ENCODE results near the gene LONP2. TPM values are rescaled to one million over a fixed set of nuclear protein-coding genes. Genes with fewer than 3 reads are reported as not detected.
"Not testable (repeated sequence)": the region's sequence is repeated elsewhere in the genome, so short reads cannot be mapped to it uniquely, and the experiment has no call there.

The LONP2 gene
- total and polyA plus RNA-seq, 2 experiments from 2014 or later, result 42.5 to 48.1 TPM

DNA sequence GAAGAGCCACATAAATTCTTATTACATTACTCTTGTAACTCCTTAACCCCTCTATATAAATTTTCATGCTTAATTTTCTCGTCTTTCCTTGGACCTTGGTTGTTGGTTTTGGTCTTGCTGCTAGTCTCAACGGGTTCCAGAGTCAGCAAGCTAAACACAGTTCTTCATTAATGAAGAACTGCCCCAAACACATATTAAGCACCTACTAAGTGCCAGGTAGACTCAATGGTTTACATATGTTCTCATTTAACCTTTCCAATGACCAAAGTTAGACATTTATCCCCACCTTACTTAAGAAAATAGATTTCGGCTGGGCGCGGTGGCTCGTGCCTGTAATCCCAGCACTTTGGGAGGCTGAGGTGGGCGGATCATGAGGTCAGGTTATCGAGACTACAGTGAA is 126.1 kb downstream of the LONP2 start:
- Histone ChIP-seq H3K9me3 (ENCODE audit: low read depth) (no peaks in the 10 kb centered on the region), H3K4me1 (ENCODE audit: low read depth) (peaks cover 28% of the 10 kb centered on the region), H3K27me3 (no peaks in the 10 kb centered on the region), H3K27ac (no peak overlapping the region), H3K36me3 (no peaks in the 10 kb centered on the region), H3K4me3 (no peak overlapping the region)
- DNase-seq (ENCODE audit: low read depth in 1 of 2, low spot score in 1 of 2), result no peak
- TF ChIP-seq, protein P1, sequence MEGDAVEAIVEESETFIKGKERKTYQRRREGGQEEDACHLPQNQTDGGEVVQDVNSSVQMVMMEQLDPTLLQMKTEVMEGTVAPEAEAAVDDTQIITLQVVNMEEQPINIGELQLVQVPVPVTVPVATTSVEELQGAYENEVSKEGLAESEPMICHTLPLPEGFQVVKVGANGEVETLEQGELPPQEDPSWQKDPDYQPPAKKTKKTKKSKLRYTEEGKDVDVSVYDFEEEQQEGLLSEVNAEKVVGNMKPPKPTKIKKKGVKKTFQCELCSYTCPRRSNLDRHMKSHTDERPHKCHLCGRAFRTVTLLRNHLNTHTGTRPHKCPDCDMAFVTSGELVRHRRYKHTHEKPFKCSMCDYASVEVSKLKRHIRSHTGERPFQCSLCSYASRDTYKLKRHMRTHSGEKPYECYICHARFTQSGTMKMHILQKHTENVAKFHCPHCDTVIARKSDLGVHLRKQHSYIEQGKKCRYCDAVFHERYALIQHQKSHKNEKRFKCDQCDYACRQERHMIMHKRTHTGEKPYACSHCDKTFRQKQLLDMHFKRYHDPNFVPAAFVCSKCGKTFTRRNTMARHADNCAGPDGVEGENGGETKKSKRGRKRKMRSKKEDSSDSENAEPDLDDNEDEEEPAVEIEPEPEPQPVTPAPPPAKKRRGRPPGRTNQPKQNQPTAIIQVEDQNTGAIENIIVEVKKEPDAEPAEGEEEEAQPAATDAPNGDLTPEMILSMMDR (IDR thresholded peaks at IDR 0.05; ENCODE audit: low read depth, low read length), result no peak

DNA sequence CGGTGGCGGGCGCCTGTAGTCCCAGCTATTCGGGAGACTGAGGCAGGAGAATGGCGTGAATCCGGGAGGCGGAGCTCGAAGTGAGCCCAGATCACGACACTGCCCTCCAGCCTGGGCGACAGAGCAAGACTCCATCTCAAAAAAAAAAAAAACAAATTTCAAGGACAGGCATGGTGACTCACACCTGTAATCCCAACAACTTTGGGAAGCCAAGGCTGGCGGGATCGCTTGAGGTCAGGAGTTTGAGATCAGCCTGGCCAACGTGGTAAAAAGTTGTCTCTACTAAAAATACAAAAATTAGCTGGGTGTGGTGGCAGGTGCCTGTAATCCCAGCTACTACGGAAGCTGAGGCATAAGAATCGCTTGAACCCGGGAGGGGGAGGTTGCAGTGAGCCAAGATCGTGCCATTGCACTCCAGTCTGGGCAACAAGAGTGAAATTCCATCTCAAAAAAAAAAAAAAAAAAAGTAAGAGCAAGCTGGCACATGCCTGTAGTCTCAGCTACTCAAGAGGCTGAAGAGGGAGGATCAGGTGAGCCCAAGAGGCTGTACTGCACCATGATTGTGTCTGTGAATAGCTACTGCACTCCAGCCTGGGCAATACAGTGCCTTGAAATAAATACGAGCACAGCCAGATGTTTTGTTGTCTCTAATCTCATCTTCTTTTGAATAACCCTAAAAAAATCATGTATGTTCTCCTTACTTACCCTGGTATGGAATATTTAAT is 126.7 kb downstream of the LONP2 start:
- H3K4me3 ChIP-seq; H3K9me3 ChIP-seq (ENCODE audit: low read depth); DNase-seq (ENCODE audit: low read depth in 1 of 2, low spot score in 1 of 2); H3K27me3 ChIP-seq; H3K36me3 ChIP-seq; H3K27ac ChIP-seq: not testable (repeated sequence)
- H3K4me1 ChIP-seq (ENCODE audit: low read depth), result peaks cover 25% of the 10 kb centered on the region

DNA sequence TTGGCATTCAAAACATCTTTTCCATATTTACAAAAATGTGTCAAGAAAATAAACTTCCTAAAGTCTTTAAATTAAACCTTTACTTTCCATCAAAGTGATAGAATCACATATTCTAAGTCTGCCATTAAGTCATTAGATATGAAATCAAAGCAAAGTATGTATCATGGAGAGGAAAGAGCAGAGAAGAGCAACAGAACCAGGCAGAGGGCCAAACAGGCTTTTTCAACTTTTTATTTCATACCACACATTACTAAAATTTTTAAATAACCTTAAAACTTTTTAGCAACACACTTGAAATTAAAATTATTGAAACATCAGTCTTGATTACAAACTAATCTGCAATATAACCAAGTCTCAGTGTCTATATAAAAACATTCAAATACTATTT is 127.3 kb downstream of the LONP2 start:
- H3K27me3 ChIP-seq, result no peaks in the 10 kb centered on the region
- no peaks in the 10 kb centered on the region for H3K36me3 ChIP-seq
- no peak overlapping the region for H3K27ac ChIP-seq
- DNase-seq (ENCODE audit: low read depth in 1 of 2, low spot score in 1 of 2), result peak in 1 of 2 donors; percentile 15
- peaks cover 25% of the 10 kb centered on the region for H3K4me1 ChIP-seq (ENCODE audit: low read depth)
- H3K9me3 ChIP-seq (ENCODE audit: low read depth), result no peaks in the 10 kb centered on the region
- TF ChIP-seq, protein P1 (IDR thresholded peaks at IDR 0.05; ENCODE audit: low read depth, low read length), result no peak
- H3K4me3 ChIP-seq, result no peak overlapping the region

DNA sequence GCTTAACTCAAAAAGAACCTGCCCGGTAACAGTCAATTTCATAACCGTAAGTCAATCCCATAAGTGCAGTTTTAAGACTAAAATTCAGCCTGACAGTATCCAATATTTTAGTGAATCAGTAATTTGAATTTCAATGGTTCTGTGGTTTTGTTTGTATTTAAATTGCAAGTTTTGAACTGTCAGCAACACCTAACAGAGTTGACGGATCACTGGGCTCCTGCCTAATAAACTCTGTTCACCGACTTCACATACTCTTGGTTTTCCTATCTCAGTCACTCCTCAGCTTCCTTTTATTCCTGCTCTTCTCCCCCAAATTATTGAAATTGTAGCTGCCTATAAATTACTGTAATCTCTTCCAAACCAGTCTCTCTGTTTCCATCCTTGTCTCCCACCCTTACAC is 128.6 kb downstream of the LONP2 start:
- H3K4me1 ChIP-seq (ENCODE audit: low read depth), result peaks cover 25% of the 10 kb centered on the region
- no peak overlapping the region for H3K27ac ChIP-seq
- no peak overlapping the region for H3K4me3 ChIP-seq
- no peaks in the 10 kb centered on the region for H3K27me3 ChIP-seq
- no peak for DNase-seq (ENCODE audit: low read depth in 1 of 2, low spot score in 1 of 2)
- no peaks in the 10 kb centered on the region for H3K9me3 ChIP-seq (ENCODE audit: low read depth)
- no peaks in the 10 kb centered on the region for H3K36me3 ChIP-seq
- TF ChIP-seq, protein P1 (IDR thresholded peaks at IDR 0.05; ENCODE audit: low read depth, low read length), result no peak

DNA sequence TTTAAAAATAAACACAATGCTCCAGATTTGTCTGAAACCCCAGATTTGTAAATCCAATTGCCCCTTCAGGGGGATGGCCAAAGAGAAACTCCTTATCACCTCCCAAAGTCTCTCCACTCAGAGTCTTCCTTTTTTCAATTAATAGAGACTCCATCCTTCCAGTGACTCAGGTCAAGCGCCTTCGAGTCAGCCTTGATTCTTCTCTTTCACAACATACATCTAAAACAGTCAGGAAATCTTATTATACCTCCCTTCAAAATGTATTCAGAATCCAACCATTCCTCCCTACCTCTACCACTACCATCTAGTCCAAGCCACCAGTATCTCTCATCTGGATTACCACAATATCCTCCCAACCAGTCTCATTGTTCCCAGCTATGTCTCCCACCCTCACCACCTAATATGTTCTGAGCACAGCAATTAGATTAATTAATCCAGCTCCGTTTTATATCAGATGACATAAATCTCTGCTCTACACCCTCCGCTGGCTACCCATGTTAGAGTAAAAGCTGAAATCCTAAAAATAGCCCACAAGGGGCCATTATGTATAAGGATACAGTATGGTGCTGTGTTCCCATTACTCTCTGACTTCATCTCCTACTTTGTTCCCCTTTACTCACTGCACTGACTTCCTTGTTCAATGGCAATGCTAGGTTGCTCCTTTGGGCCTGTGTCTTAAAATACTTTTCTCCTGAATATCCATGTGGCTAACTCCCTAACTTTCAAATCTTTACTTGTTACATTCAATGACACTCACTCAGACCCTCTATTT is 129.3 kb downstream of the LONP2 start:
- Histone ChIP-seq H3K27me3 (no peaks in the 10 kb centered on the region), H3K36me3 (no peaks in the 10 kb centered on the region), H3K4me3 (no peak overlapping the region), H3K4me1 (ENCODE audit: low read depth) (peaks cover 25% of the 10 kb centered on the region), H3K27ac (peak overlapping the region; percentile 32), H3K9me3 (ENCODE audit: low read depth) (no peaks in the 10 kb centered on the region)
- TF ChIP-seq, protein P1 (IDR thresholded peaks at IDR 0.05; ENCODE audit: low read depth, low read length), result no peak
- DNase-seq (ENCODE audit: low read depth in 1 of 2, low spot score in 1 of 2), result no peak

DNA sequence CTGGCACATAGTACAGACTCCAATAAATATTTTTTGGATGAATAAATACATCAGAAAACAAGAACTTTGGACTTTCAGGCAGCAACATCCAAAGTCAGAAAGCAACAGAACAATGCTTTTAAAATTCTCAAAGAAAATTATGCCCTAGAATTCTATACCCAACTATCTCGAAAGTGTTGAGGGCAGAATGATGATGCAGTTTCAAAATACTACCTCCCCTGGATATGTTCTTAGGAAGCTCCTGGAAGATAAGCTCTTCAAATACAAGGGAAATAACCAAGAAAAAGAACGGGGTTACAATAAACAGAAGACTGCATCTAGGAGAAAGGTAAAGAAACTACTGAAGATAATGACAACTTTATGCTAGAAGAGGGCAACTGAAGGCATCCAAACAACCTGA is 130.2 kb downstream of the LONP2 start:
- no peak for DNase-seq (ENCODE audit: low read depth in 1 of 2, low spot score in 1 of 2)
- Histone ChIP-seq H3K27ac (peak overlapping the region; percentile 32), H3K36me3 (no peaks in the 10 kb centered on the region), H3K9me3 (ENCODE audit: low read depth) (no peaks in the 10 kb centered on the region), H3K4me3 (no peak overlapping the region), H3K4me1 (ENCODE audit: low read depth) (peaks cover 32% of the 10 kb centered on the region), H3K27me3 (no peaks in the 10 kb centered on the region)
- TF ChIP-seq, protein P1 (IDR thresholded peaks at IDR 0.05; ENCODE audit: low read depth, low read length), result no peak

DNA sequence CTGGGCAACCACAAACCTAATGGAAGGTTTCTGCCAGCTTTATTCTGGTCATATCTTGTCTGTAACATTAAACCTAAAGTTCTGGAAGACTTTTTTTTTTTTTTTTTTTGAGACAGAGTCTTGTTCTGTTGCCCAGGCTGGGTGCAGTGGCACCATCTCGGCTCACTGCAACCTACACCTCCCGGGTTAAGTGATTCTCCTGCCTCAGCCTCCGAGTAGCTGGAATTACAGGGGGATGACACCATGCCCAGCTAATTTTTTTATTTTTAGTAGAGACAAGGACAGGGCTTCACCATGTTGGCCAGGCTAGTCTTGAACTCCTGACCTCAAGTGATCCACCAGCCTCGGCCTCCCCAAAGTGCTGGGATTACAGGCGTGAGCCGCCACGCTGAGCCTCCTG is 133.2 kb downstream of the LONP2 start:
- H3K27ac ChIP-seq; H3K9me3 ChIP-seq (ENCODE audit: low read depth); H3K36me3 ChIP-seq; H3K27me3 ChIP-seq; H3K4me3 ChIP-seq; DNase-seq (ENCODE audit: low read depth in 1 of 2, low spot score in 1 of 2): not testable (repeated sequence)
- H3K4me1 ChIP-seq (ENCODE audit: low read depth), result peaks cover 41% of the 10 kb centered on the region

Measured in cardiac muscle cell (in vitro differentiated cells and primary cell).